Esophagus muscularis mucosa (tissue), 4 donors: Measurements from ENCODE around the gene MBD3L4. TPM values are rescaled to one million over a fixed set of nuclear protein-coding genes. Genes with fewer than 3 reads are reported as not detected.

Experiments used
- DNase-seq: peaks from one replicate; pipeline ENCODE4 v3.0.0-alpha.2; 2017; ENCODE audit errors: extremely low spot score
- H3K27ac ChIP-seq, 4 donors: fragments of 200-600 bp; sonication (generic); replicated peaks in 1 of 4; 1 replicate in 3 of 4; 2 replicates in 1 of 4; pipeline ENCODE4 v1.5.1; 2016 to 2019; ENCODE audit warnings: mild to moderate bottlenecking in 1 of 4
- H3K27me3 ChIP-seq, 4 donors: fragments of 200-600 bp; sonication (generic); one replicate each; pipeline versions ENCODE4 v1.5.1 to v1.6.0; 2016 to 2019
- H3K36me3 ChIP-seq, 4 donors: fragments of 200-600 bp; sonication (generic); one replicate each; pipeline ENCODE4 v1.5.1; 2016 to 2019
- H3K4me1 ChIP-seq, 4 donors: fragments of 200-600 bp; sonication (generic); one replicate each; pipeline ENCODE4 v1.5.1; 2016 to 2019
- H3K4me3 ChIP-seq, 4 donors: fragments of 200-600 bp; sonication (generic); 1 replicate in 2 of 4; 2 replicates in 2 of 4; pipeline ENCODE4 v1.5.1; 2016 to 2019; ENCODE audit warnings: mild to moderate bottlenecking in 4 of 4, moderate library complexity in 1 of 4
- H3K9me3 ChIP-seq, 4 donors: fragments of 200-600 bp; sonication (generic); 1 replicate in 3 of 4; 2 replicates in 1 of 4; pipeline ENCODE4 v1.5.1; 2016 to 2019
- EP300 ChIP-seq: sonication (generic); formaldehyde crosslinking; IDR thresholded peaks from one replicate; pipeline ENCODE4 v1.6.1; 2017; ENCODE audit warnings: antibody characterized with exemption
- POLR2A ChIP-seq: fragments of 450-650 bp; IDR thresholded peaks from one replicate; pipeline ENCODE4 v1.6.1; 2017; ENCODE audit warnings: antibody characterized with exemption, moderate library complexity, mild to moderate bottlenecking, low read depth
- POLR2AphosphoS5 ChIP-seq, 2 donors: sonication (generic); formaldehyde crosslinking; IDR thresholded peaks; one replicate each; pipeline ENCODE4 v1.6.1; 2017; ENCODE audit warnings: antibody characterized with exemption in 2 of 2
- WGBS: methylation state at CpG from one replicate; pipeline ENCODE4 v1.1.5; 2018; 5-methylcytosine and 5-hydroxymethylcytosine counted together
- intact Hi-C: fragments of 100-400 bp; cut with DNase I; formaldehyde crosslinking; loops from one replicate; pipeline ENCODE4 v1.15.1; 2023
- total RNA-seq, 4 donors: library from RNA; depleted of rRNA; stranded (reverse); fragments of >200 nt; gene quantifications; one replicate each; pipeline versions ENCODE4 v1.1.0 to v1.2.1, GENCODE V29; 2016
- TF ChIP-seq, protein P1 (sequence below), 3 experiments: fragments of 200-600 bp in 2 of 3; fragments of 450-650 bp in 1 of 3; sonication (generic) in 2 of 3; IDR thresholded peaks; one replicate each; pipeline ENCODE4 v1.5.1; 2017 to 2019; ENCODE audit warnings: antibody characterized with exemption in 3 of 3, mild to moderate bottlenecking in 2 of 3, moderate library complexity in 1 of 3

Gene MBD3L4
- total RNA-seq, 4 donors from 2014 or later: not detected

DNA sequence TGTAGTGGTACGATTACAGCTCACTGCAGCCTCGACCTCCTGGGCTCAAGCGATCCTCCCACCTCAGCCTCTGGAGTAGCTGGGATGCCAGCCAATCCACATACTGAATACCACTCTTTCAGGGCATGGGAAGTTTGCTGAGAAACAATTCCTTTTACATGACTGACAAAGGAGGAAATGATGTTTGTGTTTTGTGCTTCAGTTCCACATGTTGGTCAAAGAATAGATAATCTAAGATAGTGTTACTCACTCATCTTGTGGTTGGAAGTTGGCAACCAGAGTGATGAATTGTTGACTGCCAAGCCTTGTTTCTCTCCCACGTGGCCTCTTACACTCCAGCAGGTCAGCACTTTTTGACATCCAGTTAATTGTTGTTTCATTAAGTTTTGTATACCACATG lies 26.3 kb downstream of the MBD3L4 start:
- H3K27ac ChIP-seq: no peak overlapping the region
- H3K36me3 ChIP-seq: no peaks in the 10 kb centered on the region
- no peaks in the 10 kb centered on the region for H3K4me1 ChIP-seq
- WGBS: 76% methylated on average over 4 of the region's 4 CpGs
- no peak for TF ChIP-seq EP300
- no peak for TF ChIP-seq POLR2A
- no peak for TF ChIP-seq POLR2AphosphoS5 (IDR thresholded peaks at IDR 0.05)
- TF ChIP-seq, protein P1, sequence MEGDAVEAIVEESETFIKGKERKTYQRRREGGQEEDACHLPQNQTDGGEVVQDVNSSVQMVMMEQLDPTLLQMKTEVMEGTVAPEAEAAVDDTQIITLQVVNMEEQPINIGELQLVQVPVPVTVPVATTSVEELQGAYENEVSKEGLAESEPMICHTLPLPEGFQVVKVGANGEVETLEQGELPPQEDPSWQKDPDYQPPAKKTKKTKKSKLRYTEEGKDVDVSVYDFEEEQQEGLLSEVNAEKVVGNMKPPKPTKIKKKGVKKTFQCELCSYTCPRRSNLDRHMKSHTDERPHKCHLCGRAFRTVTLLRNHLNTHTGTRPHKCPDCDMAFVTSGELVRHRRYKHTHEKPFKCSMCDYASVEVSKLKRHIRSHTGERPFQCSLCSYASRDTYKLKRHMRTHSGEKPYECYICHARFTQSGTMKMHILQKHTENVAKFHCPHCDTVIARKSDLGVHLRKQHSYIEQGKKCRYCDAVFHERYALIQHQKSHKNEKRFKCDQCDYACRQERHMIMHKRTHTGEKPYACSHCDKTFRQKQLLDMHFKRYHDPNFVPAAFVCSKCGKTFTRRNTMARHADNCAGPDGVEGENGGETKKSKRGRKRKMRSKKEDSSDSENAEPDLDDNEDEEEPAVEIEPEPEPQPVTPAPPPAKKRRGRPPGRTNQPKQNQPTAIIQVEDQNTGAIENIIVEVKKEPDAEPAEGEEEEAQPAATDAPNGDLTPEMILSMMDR (IDR thresholded peaks at IDR 0.05): no peak
- H3K27me3 ChIP-seq: peaks cover 0 to 5% (median 0%) of the 10 kb centered on the region in 4 donors
- DNase-seq: no peak
- peaks cover 0 to 6% (median 0%) of the 10 kb centered on the region in 4 donors for H3K9me3 ChIP-seq
- H3K4me3 ChIP-seq: no peak overlapping the region
- intact Hi-C loops: no loop called here

DNA sequence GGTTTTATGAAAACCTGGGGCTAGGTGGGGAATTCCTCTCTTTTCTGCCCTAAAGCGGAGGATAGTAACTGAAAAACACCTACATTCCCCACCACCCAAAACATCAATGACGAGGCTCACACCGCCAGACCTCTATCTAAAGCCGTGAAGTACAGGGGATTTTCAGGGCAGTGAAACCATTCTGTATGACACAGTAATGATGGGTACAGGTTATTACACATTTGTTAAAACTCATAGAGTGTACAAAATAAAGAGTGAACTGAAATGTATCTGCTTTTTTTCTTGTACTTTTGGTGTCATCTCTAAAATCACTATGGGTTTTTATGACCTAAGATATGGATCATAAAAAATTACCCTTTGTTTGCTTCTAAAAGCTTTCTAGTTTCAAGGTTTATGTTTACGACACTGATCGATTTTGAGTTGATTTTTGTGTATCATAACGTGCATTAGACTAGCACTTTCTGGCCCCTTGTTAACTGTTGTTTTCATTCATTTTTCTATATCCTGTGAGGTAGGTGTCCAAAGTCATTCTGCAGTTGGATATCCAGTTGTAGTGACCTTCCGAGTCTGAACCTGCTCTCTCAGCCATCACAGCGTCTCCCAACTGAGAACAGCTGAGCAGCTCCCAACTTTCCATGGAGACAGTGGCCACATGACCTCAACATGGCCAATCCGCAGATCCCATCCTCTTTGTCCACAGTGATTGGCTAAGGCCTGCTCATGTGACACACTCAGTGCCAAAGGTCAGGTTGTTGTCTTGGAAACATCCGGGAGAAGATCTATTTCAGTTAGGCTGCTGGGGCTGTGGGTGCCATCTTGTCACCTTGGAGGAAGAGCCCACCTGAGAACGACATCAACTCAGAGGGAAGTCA lies 29.0 kb downstream of the MBD3L4 start:
- peaks cover 0 to 6% (median 0%) of the 10 kb centered on the region in 4 donors for H3K9me3 ChIP-seq
- no peak for DNase-seq
- TF ChIP-seq EP300 (no peak), POLR2A (no peak), POLR2AphosphoS5 (IDR thresholded peaks at IDR 0.05) (no peak)
- TF ChIP-seq, protein P1 (IDR thresholded peaks at IDR 0.05): no peak
- no peaks in the 10 kb centered on the region for H3K4me1 ChIP-seq
- no peak overlapping the region for H3K27ac ChIP-seq
- no peaks in the 10 kb centered on the region for H3K36me3 ChIP-seq
- intact Hi-C loops: no loop called here
- H3K4me3 ChIP-seq: no peak overlapping the region
- no peaks in the 10 kb centered on the region for H3K27me3 ChIP-seq
- 83% methylated on average over 11 of the region's 12 CpGs for whole genome bisulfite sequencing

DNA sequence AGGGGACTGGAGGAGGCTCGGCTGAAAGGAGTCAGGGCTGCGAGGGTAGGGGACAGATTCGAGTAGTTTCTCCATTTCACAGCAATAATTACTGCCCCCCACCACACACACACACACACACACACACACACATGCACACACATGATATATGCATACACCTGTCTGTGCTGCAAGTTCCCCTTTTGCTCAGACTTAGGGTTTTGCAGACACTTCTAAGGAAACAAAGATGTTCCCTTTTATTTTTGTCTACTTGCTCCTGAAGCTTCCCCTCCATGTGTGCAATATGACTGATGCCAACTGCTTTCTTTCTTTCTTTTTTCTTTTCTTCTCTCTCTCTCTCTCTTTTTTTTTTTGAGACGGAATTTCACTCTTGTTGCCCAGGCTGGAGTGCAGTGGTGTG lies 32.1 kb downstream of the MBD3L4 start:
- H3K9me3 ChIP-seq: no peaks in the 10 kb centered on the region
- 72% methylated on average over 4 of the region's 4 CpGs for WGBS
- intact Hi-C loops: no loop called here
- peaks cover 0 to 3% (median 0%) of the 10 kb centered on the region in 4 donors for H3K27me3 ChIP-seq
- DNase-seq: no peak
- H3K4me3 ChIP-seq: no peak overlapping the region
- TF ChIP-seq POLR2AphosphoS5 (IDR thresholded peaks at IDR 0.05) (no peak), POLR2A (no peak), EP300 (no peak)
- TF ChIP-seq, protein P1 (IDR thresholded peaks at IDR 0.05): no peak
- no peaks in the 10 kb centered on the region for H3K36me3 ChIP-seq
- H3K27ac ChIP-seq: no peak overlapping the region
- no peaks in the 10 kb centered on the region for H3K4me1 ChIP-seq

DNA sequence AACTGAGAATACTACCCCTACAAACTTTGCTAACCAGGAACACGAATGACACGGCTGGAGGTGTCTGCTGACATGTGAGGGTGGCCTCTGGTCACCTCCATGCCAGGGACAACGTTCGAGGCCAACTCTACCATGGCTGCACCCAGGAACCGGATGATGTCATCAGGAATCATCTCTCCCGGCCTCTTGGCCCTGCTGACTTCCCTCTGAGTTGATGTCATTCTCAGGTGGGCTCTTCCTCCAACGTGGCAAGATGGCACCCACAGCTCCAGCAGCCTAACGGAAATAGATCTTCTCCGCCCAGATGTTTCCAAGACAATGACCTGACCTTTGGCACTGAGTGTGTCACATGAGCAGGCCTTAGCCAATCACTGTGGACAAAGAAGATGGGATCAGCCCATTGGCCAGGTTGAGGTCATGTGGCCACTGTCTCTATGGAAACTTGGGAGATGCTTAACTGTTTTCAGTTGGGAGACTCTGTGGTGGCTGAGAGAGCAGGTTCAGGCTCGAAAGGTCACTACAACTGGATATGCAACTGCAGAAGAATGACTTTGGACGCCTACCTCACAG lies 33.8 kb downstream of the MBD3L4 start:
- TF ChIP-seq POLR2A (no peak), POLR2AphosphoS5 (IDR thresholded peaks at IDR 0.05) (no peak), EP300 (no peak)
- TF ChIP-seq, protein P1 (IDR thresholded peaks at IDR 0.05): no peak
- no peak for DNase-seq
- Histone ChIP-seq H3K9me3 (no peaks in the 10 kb centered on the region), H3K36me3 (no peaks in the 10 kb centered on the region), H3K4me3 (no peak overlapping the region), H3K27me3 (peaks cover 0 to 10% (median 0%) of the 10 kb centered on the region in 4 donors), H3K4me1 (no peaks in the 10 kb centered on the region), H3K27ac (no peak overlapping the region)
- intact Hi-C loops: no loop called here
- 72% methylated on average over 11 of the region's 11 CpGs for WGBS
